Non-pigmented ciliary epithelial cell (primary cell): ENCODE results near the gene GALR1.
A peak's percentile ranks its signal among the peaks of the same experiment; 100 is the strongest.
"Not testable (repeated sequence)": the region's sequence is repeated elsewhere in the genome, so short reads cannot be mapped to it uniquely, and the experiment has no call there.

ENCODE experiments used
- DNase-seq: peaks from one replicate; pipeline ENCODE4 v3.0.0-alpha.2; 2010; ENCODE audit warnings: low read depth

The GALR1 gene

DNA sequence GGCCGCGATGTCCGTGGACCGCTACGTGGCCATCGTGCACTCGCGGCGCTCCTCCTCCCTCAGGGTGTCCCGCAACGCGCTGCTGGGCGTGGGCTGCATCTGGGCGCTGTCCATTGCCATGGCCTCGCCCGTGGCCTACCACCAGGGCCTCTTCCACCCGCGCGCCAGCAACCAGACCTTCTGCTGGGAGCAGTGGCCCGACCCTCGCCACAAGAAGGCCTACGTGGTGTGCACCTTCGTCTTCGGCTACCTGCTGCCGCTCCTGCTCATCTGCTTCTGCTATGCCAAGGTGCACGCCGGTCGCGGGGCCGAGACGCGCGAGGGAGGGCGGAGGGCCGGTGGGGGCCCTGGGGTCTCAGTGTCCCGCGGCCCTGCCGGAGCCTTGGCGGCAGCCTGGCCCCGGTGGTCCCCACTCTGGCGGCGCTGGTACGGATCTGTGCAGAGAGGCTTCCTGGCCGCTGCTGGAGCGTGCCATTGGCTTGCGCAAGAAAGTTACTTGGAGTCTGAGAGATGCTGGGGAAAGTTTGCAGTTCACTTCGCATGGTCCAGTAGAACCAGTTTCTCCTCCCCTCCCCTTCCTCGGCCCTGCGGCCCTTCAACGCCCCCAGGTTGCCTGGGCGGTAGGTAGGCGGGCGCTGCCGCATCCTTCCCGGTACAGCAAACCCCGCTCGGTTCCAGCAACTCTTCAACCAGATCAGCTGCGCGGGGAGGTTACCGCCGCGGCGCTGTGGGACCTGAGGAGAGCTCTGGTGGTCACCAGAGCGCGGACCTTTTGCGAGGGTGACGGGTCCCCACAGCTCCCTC, 1.5 kb downstream of the GALR1 start:
- no peak for DNase-seq

DNA sequence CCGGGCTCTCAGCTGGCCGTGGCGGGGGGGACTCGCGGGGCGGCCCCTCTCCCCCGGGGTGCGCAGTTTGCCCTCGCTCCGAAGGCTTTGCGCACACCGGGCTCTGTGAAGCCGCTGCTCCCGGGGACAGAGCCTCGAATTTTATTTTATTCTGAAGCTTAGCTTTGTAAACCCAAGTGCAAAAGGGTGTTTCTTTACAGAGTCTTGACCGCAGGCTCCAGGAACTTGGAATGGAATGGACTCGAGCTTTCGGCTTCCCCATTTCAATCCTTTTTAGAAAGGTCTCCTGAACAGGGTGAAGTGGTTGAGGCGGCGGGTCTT, 2.0 kb downstream of the GALR1 start:
- DNase-seq, result no peak

DNA sequence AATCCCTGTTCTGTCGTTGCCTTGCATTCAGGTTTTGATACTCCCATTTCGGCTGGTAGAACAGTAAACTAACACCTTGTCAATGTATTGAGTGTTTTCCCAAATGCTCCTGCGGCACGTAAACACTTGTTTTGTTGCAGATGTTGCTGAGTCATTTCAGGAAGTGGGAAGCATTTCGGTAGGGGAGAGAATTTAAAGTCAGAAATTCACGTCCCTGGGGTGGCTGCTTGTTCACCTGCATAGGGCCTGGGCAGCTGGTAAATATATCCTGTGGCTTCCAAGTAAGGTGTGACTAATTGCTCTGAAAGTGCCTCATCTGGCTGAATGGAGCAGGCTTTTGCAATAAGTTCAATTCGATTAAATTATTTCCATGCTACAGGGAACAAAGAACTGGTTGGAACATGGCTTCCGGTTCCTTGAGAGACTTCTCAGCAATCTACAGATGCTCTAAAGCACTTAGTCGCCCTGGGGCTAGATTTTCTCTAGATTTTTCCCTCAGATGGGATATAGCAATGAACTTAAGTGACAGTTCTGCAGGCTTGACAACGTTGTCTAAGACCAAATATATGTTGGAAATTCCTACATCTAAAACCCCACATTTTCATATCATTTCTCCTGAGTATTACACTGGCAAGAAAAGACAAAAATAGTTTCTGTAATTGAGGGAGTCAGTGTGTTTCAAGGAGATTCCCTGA, 5.2 kb downstream of the GALR1 start:
- no peak for DNase-seq

DNA sequence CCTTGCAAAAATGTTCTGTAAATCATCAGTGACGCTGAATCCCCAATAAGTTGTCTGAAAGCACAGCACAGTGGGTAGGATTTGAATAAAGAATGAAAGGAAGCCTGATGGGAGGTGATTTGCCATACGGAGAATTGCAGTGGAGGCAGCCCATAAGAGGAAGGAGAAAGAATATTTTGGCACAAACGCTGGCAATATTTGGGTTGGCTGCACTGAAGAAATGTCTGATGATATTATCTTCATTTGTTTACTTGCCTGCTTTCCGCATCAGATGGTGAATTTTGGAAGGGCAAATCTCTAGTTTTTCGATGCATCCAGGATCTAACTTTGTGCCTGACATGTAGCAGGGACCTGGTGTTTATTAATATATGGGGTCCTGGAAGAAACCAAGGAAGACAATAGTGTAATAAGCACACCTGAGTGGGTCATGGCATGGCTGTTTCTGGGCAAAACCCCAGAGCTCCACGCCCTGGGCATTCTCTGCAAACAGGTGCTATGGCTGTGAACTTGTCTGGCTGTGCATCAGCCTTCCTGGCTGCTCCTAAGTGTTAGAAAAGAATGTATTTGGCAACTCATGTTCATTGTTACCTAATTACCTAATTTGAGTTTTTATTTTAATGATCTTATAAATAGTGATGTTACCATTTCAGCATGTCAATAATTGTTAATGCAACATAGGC, 5.9 kb downstream of the GALR1 start:
- DNase-seq, result no peak

DNA sequence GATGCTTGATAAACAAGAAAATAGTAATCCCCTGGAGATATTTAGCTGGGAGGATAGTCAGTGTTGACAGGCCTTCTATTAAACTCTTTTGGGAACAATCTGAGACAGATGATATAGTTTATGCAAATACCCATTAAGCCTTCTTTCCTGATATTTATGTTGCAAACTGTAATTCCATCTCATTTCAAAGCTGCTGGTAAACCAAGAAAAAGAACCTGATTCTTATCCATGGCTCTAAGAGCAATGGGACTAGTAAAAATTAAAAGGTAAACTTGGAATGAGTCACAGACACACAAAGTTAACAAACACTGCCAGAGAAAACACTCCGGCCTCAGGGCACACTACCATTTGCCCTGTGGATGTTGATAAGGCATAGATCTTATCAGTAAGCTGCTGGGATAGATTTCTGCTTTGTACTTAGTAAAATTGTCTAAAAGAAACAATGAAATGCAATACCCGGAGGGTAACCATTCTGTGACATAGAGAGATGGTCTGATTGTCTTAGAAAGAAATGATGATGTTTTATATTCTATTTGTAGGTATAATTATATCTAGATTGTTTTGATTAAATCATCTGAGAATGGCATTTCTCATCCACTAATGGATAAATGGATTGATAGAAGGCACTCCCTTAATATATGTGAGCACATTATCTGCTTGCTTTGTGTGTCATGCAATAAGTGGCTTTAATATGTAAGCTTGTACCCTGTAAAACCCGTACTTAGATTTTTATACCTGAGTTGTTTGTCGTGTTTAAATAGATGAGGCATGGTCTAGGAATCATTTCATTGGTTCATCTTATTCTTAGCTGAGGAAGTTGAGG, 13.2 kb downstream of the GALR1 start:
- no peak for DNase-seq

DNA sequence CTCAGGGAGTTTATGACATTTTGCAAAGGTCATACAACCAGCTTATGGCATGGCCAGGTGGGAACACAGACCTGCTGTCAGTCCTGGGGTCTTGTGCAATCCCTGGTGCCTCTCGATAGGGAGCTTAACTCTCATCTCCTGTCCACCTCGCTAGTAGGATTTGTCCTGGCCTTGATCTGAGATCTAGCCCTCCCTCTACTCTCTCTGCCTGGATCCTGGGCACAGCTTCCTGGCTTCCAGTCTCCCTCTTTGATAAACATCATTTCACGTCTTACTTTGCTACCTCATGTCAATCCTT, 13.8 kb downstream of the GALR1 start:
- no peak for DNase-seq

DNA sequence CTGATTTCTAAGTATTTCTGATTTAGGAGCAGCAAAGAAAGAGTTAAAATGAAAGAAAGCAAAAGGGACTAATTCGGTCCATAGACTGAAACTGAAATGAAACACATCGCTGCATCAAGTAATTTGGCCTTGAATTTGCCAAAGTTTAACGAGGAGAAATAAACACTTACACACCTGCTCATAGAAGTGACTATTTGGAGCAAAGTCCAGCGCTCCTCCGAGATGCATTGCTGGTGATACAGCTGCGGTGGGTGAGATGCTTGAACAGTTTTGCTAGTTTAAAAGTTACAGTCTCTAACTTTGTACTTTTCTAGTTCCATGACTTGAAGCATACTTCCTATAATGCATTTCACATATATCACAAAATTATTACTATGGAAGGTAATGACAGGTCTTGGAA, 18.3 kb downstream of the GALR1 start:
- DNase-seq, result no peak

DNA sequence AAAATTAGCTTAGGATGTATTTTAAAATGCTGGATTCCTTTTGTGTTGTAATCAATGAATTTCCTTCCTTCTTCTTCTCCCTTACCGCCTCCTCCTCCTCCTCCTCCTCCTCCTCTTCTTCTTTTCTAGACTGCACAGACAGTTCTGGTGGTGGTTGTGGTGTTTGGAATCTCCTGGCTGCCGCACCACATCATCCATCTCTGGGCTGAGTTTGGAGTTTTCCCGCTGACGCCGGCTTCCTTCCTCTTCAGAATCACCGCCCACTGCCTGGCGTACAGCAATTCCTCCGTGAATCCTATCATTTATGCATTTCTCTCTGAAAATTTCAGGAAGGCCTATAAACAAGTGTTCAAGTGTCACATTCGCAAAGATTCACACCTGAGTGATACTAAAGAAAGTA, 18.8 kb downstream of the GALR1 start:
- no peak for DNase-seq

DNA sequence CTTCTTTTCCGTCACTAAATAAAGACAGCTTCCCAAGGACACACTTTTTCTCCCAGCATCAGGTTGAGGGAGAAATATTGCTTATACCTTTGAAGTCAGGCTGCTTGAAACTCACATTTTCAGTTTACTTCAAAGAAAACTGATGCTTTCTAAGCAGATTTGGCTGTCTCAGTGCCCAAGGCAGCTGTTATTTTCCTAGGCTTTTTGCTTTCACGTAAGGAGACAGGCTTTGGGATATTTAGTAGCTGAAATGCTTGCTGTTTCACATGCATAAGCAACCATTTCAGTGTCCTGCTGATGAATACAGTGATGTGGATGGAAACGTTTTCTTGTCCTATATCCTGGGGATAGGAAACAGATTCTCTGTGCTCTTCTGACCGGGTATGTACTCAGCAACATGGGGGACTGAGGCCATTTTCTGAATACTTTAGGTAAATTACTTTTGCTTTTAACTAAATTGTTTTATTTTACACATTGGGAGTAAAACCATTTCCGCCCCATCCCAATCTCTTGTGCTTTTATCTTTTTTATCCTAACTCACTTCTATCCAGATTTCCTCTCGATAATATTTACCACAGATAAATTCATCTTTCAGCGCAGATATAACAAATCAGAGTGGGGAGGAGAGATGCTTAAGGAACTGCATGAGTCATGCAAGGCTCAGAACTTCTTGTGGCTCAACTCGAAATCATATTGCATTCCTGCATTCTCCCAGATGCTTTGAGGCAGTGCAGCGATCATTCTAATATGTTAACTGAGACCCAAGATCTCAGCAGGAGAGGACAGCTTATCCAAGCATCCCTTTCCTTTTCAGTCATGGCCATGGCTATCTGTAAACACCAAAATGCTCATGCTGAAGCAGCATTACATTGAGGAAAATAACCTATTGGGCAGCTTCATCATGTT, 22.2 kb downstream of the GALR1 start:
- peak; percentile 36 for DNase-seq

DNA sequence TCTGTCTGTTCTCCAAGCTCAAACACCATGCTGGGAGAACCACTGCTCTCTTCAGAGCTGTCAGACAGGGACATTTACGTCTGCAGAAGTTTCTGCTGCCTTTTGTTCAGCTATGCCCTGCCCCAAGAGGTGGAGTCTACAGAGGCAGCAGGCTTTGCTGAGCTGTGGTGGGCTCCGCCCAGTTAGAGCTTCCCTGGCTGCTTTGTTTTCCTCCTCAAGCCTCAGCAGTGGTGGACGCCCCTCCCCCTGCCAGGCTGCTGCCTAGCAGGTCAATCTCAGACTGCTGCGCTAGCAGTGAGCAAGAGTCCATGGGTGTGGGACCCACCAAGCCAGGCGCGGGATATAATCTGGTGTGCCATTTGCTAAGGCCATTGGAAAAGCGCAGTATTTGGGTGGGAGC, 41.2 kb downstream of the GALR1 start:
- not testable (repeated sequence) for DNase-seq

DNA sequence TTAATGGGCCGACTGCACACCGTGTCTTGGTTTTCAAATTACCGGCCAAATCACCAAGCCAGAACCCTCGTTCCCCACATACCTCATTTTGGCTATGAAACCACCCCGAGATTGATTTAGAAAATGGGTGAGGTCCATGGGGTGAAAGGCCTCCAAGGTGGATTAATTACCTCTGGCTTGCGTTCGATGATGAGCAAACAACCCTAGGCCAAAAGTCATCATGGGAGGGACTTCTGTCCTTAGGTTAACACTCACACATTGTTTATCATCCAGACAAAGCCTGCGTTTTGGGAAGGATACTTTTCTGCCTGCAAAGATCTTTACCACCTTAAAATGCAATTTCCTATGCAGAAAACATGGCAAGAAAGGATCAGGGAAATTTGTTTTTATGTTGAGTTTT, 48.5 kb downstream of the GALR1 start:
- DNase-seq, result no peak

DNA sequence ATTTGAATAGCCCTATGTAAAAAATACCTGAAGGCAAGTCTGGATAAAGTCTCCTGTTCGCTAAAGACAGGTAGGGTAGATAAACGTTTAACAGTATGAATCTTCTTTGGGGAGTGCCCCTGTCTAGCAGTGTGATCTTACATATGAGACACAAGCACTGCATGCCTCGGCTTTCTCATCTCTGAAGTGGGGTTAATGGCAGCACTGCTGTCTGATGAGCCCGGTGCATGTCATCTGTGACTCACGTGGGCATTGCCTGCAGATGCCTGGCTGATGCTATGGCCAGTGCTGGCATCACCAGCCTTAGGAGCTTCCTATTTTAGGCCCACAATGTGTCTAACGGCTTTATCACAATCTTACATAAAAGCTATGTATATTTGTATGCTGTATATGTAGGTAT, 50.1 kb downstream of the GALR1 start:
- DNase-seq, result no peak

DNA sequence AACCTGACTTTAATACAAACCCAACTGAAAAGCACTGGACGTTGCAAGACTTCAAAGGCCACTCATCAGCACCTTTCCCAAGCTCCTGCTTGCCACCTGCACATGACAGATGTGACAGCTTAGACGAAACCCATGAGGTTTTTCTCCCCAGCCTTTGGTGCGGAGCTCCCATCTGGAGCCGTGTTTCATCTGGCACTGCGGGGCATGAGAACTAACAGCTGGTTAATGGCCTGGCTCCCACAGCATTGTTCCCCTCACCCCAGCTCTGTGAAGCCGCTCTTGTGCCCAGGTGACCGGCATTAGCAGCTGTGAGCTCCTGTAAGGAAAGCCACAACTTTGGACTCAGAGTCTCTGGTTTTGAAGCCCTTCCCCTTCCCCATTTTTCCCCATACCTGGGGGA, 50.9 kb downstream of the GALR1 start:
- no peak for DNase-seq

DNA sequence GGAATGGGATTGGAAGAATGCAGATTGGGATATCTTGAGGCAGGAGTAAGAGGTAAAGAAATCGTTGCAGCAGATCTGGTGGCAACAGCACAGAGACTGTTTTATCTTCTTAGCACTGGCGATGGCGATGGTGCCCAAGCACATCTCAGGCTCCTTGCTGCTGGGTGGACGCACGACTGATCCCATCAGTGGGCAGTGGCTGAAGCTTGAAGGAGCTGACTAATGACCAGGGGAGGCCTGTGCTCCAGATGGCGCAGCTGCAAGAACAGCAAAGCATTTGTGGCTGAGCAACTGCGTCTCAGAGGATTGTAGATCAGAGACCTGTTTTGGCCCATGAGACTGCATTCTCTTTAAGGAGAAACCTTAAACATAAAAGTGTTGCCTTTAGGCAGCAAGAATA, 54.6 kb downstream of the GALR1 start:
- no peak for DNase-seq

DNA sequence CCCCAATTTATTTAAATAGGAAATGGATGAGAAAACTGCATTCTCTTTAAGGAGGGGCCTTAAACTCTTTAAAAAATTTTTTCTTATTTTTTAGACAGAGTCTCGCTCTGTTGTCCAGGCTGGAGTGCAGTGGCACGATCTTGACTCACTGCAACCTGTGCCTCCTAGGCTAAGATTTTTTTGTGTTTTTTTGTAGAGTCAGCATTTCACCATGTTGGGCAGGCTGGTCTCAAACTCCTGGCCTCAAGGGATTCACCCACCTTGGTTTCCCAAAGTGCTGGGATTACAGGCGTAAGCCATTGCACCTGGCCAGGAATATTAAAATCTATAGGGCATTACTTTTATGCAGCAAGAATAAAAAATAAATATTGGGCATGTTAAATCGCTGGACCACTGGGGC, 56.0 kb downstream of the GALR1 start:
- no peak for DNase-seq

DNA sequence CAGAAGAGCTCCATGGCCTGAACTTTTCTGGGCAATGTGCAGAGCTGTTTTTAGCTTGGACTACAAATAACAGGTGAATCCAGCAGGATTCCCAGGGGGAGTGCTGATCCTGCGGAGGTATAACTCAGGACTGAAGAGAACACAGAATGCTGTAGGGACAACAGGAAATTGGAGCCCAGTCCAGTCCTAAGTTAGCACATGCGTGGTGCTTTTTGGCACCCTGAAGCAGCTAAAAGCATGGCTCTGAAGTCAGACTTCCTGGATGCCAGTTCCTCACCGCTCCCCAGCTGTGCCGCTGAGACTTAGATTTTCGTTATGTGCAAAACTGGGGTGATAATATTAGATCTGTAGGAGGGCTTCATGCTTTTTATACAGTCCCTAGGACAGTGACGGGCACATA, 58.6 kb downstream of the GALR1 start:
- DNase-seq, result no peak

DNA sequence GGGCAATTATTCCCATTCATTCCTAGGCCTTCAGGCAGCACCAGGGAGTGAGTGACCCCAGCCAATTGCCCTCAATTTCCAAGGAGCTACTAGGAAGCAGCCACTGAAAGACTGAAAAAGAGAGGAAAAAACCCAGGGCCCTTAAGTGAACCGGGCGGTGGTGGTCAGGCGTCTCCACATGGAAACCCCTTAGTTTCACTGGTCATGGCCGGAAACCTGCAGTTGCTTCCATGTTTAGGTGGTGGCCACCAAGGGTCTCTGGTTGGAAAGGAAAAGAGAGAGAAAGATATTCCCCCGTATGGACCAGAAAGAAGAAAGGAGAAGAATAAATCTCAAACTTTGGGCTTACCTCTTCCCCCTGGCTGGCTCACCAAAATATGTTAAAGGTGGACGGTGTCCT, 64.9 kb downstream of the GALR1 start:
- DNase-seq, result no peak

DNA sequence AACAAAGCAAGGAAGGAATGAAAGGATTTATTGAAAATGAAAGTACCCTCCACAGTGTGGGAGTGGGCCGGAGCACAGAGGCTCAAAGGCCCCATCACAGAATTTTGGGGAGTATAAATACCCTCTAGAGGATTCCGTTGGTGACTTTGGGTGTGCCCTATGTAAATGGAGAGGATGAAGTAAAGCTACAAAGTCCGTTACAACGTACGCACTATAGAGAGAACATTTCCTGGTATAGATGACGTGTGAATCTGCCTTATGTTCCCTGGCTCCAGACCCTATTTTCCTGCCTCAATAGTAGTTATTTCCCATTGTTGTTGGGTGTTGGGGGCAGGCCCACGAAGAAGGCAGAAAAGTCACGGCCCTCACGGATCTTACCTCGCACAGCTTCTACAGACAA, 65.3 kb downstream of the GALR1 start:
- no peak for DNase-seq

DNA sequence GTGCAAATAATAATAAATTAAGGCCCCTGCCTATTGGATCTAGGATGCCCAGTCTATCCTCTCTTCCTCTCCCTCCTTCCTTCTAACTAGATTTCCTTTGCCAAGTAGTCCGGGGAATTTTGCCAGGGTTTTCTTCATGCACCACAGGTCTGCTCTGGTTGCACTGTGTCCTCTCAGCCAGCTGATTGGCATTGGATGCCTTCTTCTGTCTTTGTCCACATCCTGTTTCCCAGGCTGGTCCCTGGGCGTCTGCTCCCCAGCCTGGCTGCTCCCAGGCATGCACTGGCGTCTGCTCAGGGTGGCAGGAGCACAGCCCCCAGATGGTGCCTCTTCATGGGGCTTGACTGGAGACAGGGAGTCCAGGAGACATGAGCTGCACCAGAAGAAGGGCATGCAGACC, 66.4 kb downstream of the GALR1 start:
- no peak for DNase-seq

DNA sequence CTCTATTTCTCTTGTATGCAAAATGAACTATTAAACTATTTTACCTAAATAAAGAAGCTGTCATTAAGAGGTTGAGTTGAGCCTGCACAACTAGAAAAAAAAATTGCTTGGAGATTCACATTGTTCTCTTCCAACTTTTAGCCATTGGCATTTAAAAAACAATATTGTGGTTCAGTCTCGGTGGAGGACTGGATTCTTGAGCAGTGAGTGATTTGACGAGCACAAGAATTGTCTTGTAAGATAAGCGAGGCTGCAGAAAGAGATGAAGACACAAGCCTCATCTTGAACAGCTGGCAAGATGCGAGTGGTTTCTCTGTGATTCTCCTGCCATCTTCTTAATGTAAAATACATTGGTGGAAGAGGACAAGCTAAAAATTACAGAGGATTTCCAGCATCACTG, 67.0 kb downstream of the GALR1 start:
- DNase-seq, result no peak

DNA sequence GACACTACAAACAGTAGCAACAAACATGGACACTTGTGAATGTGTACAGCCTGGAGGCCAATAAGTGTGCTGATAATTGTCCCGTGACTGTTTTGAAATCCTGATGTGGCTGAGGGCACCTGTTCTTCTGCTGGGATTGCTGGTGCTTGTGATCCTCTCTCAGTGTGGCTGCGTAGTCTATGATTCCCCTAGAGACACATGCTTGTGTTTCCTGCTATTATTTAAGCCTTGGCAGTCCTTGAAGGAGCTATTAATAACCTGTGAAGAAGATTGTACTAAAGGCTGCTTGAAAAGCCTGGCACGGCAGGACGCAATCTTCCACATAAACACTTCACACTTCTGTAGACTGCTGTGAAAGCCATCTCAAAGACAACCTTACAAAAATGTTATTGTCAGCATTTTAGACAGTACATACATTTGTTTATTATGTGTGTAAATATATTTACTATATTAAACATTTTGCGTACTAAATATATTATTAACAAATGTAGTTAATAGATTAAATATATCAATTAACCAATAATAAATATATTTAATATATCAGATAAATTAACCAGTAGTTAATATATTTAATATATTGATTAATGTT, 71.4 kb downstream of the GALR1 start:
- no peak for DNase-seq
